Testis (tissue), 2 donors: ENCODE data around the gene NFATC3.

ENCODE experiments used
- CTCF ChIP-seq, 3 experiments: fragments of 450-650 bp in 2 of 3; fragments of 200-600 bp in 1 of 3; sonication (generic) in 1 of 3; IDR thresholded peaks; one replicate each; pipeline ENCODE4 v1.5.1; 2016 to 2019; ENCODE audit warnings: antibody characterized with exemption in 3 of 3, mild to moderate bottlenecking in 2 of 3, moderate library complexity in 1 of 3
- POLR2A ChIP-seq: fragments of 450-650 bp; IDR thresholded peaks from one replicate; pipeline ENCODE4 v1.6.1; 2017; ENCODE audit warnings: antibody characterized with exemption, mild to moderate bottlenecking, moderate library complexity

- TF ChIP-seq POLR2A (no peak), CTCF (IDR thresholded peaks at IDR 0.05) (no peak)
These were observed 6.3 kb upstream of the NFATC3 start for GRCh38 chr16:68078701-68079375.
